ENCODE data around the gene MARVELD1. TPM values are rescaled to one million over a fixed set of nuclear protein-coding genes. Genes with fewer than 3 reads are reported as not detected.

Gene MARVELD1
- total RNA-seq, 1 experiment from 2014 or later = 53.1 TPM

- H3K36me3 ChIP-seq (ENCODE audit: control insufficient read depth, insufficient read depth, low read length) = peaks cover 15% of the 10 kb centered on the region
- in situ Hi-C loops (cut with HindIII; ENCODE audit: low pct_unique_long_range_greater_than_20kb, low sequenced_read_pairs) = no loop called here
Observed at GRCh38 chr10:97738616-97739015, 25.1 kb downstream of the MARVELD1 start.

GRCh38 chr10:97740613-97741012 lies 27.1 kb downstream of the MARVELD1 start:
- ATAC-seq (no peak), DNase-seq (ENCODE audit: low read depth, low spot score) (no peak)
- no TSS peak for BruUV-seq (replicated peaks)
- in situ Hi-C loops (cut with HindIII; ENCODE audit: low pct_unique_long_range_greater_than_20kb, low sequenced_read_pairs) (no loop called here), intact Hi-C loops (cut with micrococcal nuclease; ENCODE audit: unreplicated experiment) (no loop called here)
- H3K36me3 ChIP-seq (ENCODE audit: control insufficient read depth, insufficient read depth, low read length) = peaks cover 19% of the 10 kb centered on the region
- CTCF ChIA-PET = no interaction called here
- H3K4me3 ChIP-seq (ENCODE audit: low read depth in 2 of 2, low read length in 2 of 2) = no peak overlapping the region
- TF ChIP-seq POLR2AphosphoS5 (IDR thresholded peaks at IDR 0.05; ENCODE audit: low read depth, low read length) (no peak), TCF7L2 (IDR thresholded peaks at IDR 0.05; ENCODE audit: low read depth, low read length) (no peak), REST (IDR thresholded peaks at IDR 0.05; ENCODE audit: insufficient read depth in 1 of 2, low read depth in 2 of 2, low read length in 1 of 2) (no peak), CTCF (IDR thresholded peaks at IDR 0.05) (no peak), SIN3A (IDR thresholded peaks at IDR 0.05; ENCODE audit: borderline replicate concordance, insufficient read depth, low read depth, low read length) (no peak)
- no peak overlapping the region for H3K27ac ChIP-seq (ENCODE audit: low read length)
- H3K4me1 ChIP-seq (ENCODE audit: control insufficient read depth, insufficient read depth, low read length) = peaks cover 4% of the 10 kb centered on the region; the same call in 1 of the 2 replicates
- no peaks in the 10 kb centered on the region; the same call in 1 of the 2 replicates for H3K9me3 ChIP-seq (ENCODE audit: control insufficient read depth, insufficient read depth, low read depth, low read length)
- POLR2A ChIA-PET = no interaction called here
- no peaks in the 10 kb centered on the region for H3K27me3 ChIP-seq (ENCODE audit: control insufficient read depth, insufficient read depth, low read length)

More at GRCh38 chr10:97738616-97739015, 25.1 kb downstream of the MARVELD1 start:
- intact Hi-C loops (cut with micrococcal nuclease; ENCODE audit: unreplicated experiment) = no loop called here
- Histone ChIP-seq H3K9me3 (ENCODE audit: control insufficient read depth, insufficient read depth, low read depth, low read length) (no peaks in the 10 kb centered on the region; the same call in 1 of the 2 replicates), H3K4me3 (ENCODE audit: low read depth in 2 of 2, low read length in 2 of 2) (no peak overlapping the region; a peak in 2 of 4 replicates), H3K27me3 (ENCODE audit: control insufficient read depth, insufficient read depth, low read length) (no peaks in the 10 kb centered on the region), H3K4me1 (ENCODE audit: control insufficient read depth, insufficient read depth, low read length) (peaks cover 4% of the 10 kb centered on the region; the same call in 1 of the 2 replicates), H3K27ac (ENCODE audit: low read length) (no peak overlapping the region)
- ChIA-PET CTCF (no interaction called here), POLR2A (no interaction called here)
- no TSS peak for BruUV-seq (replicated peaks)
- TF ChIP-seq CTCF (IDR thresholded peaks at IDR 0.05) (no peak), POLR2AphosphoS5 (IDR thresholded peaks at IDR 0.05; ENCODE audit: low read depth, low read length) (no peak), SIN3A (IDR thresholded peaks at IDR 0.05; ENCODE audit: borderline replicate concordance, insufficient read depth, low read depth, low read length) (no peak), REST (IDR thresholded peaks at IDR 0.05; ENCODE audit: insufficient read depth in 1 of 2, low read depth in 2 of 2, low read length in 1 of 2) (no peak), TCF7L2 (IDR thresholded peaks at IDR 0.05; ENCODE audit: low read depth, low read length) (no peak)
- ATAC-seq (no peak), DNase-seq (ENCODE audit: low read depth, low spot score) (no peak)

Measured in Panc1 (cell line).